Pancreas (tissue), 10 donors: ENCODE measurements around the gene CYP11A1. TPM values are rescaled to one million over a fixed set of nuclear protein-coding genes. Genes with fewer than 3 reads are reported as not detected.

Experiments used
- ATAC-seq, 4 donors: fragments of 200-7000 bp; cut with Tn5 transposase; one replicate each; pipeline versions ENCODE4 v1.8.0 to v1.9.1; 2020; ENCODE audit warnings: mild to moderate bottlenecking in 4 of 4, moderate library complexity in 4 of 4
- DNase-seq, 6 donors: peaks; one replicate each; pipeline ENCODE4 v3.0.0-alpha.2; 2020
- FAIRE-seq: peaks from 2 replicates; lab custom pipeline; 2012; peaks lifted over from hg19 to GRCh38; lab: Jason Lieb, UNC
- H3K27ac ChIP-seq, 4 donors: fragments of 200-600 bp; sonication (generic); 1 replicate in 3 of 4; 2 replicates in 1 of 4; pipeline versions ENCODE4 v1.5.0 to v1.8.0; 2020
- H3K27me3 ChIP-seq, 4 donors: fragments of 200-600 bp; one replicate each; pipeline ENCODE4 v1.8.0; 2021
- H3K36me3 ChIP-seq, 3 donors: fragments of 200-600 bp; sonication (generic) in 1 of 3; one replicate each; pipeline versions ENCODE4 v1.5.0 to v1.8.0; 2020 to 2021
- H3K4me1 ChIP-seq, 3 donors: fragments of 200-600 bp; one replicate each; pipeline ENCODE4 v1.8.0; 2021
- H3K4me3 ChIP-seq, 4 donors: fragments of 200-600 bp; sonication (generic) in 2 of 4; one replicate each; pipeline versions ENCODE4 v1.5.0 to v1.8.0; 2020 to 2021
- H3K9me3 ChIP-seq, 4 donors: fragments of 200-600 bp; one replicate each; pipeline ENCODE4 v1.8.0; 2021
- CTCF ChIP-seq, 4 donors: fragments of 200-600 bp; sonication (generic) in 3 of 4; IDR thresholded peaks; one replicate each; pipeline versions ENCODE4 v1.5.0 to v1.8.0; 2021; ENCODE audit warnings: antibody characterized with exemption in 4 of 4
- WGBS, 2 donors: extraction: QIAGEN DNeasy Blood & Tissue Kit; methylation state at CpG; one replicate each; pipeline ENCODE4 v1.1.7; 2013; 5-methylcytosine and 5-hydroxymethylcytosine counted together
- intact Hi-C, 3 donors: fragments of 100-400 bp; cut with DNase I; formaldehyde crosslinking; loops; one replicate each; pipeline versions ENCODE4 v1.11.1 to v1.14.2; 2022
- polyA plus RNA-seq, 2 donors: library from polyadenylated mRNA; stranded (reverse); fragments of 200-250 nt; gene quantifications; one replicate each; pipeline ENCODE4 v1.2.3, GENCODE V29; 2013
- total RNA-seq, 6 donors: library from RNA; stranded (reverse); fragmentation: NEBNext Ultra II Directional in 4 of 6; extraction: Animal tissue kit (Norgen Biotek cat#: 25700) in 4 of 6; gene quantifications; one replicate each; pipeline versions ENCODE4 v1.2.1 to v1.2.4, GENCODE V29; 2021 to 2023
- donor health status: healthy with polysubstance abuse.
- donor health status: DM: no; HTN: no; CAD: no; lungs with moderate emphysema.
- donor health status: DM: no; HTN: no; CAD: no.
- donor health status: control.
- donor health status: control.
- donor health status: Bipolar disorder and iron deficiency.
- donor health status: DM: yes; HTN: yes; CAD: no.
- donor health status: DM: no; HTN: no; CAD: no.
- donor health status: DM: no; HTN: no; CAD: no.
- donor health status: DM: yes; HTN: yes; CAD: no.

CYP11A1 gene
- total and polyA plus RNA-seq, 8 donors: 0.09 to 0.66 (median 0.28) TPM; not detected in 3

- Histone ChIP-seq H3K9me3 (no peaks in the 10 kb centered on the region), H3K36me3 (no peaks in the 10 kb centered on the region), H3K4me1 (no peaks in the 10 kb centered on the region), H3K27me3 (no peaks in the 10 kb centered on the region), H3K27ac (no peak overlapping the region), H3K4me3 (no peak overlapping the region)
- intact Hi-C loops: no loop called here
- no peak for DNase-seq
- TF ChIP-seq CTCF (IDR thresholded peaks at IDR 0.05): no peak
- 25 to 32% methylated on average over 1 of the region's 1 CpG for WGBS, 2 donors
- FAIRE-seq: no peak
- ATAC-seq: no peak
Measured at GRCh38 chr15:74294010-74294409, 73.4 kb downstream of the CYP11A1 start.

- Histone ChIP-seq H3K9me3 (no peaks in the 10 kb centered on the region), H3K27me3 (no peaks in the 10 kb centered on the region), H3K4me3 (no peak overlapping the region), H3K4me1 (no peaks in the 10 kb centered on the region), H3K27ac (no peak overlapping the region), H3K36me3 (no peaks in the 10 kb centered on the region)
- DNase-seq (no peak), ATAC-seq (no peak), FAIRE-seq (no peak)
- intact Hi-C loops: no loop called here
- 45 to 48% methylated on average over 3 of the region's 3 CpGs for WGBS, 2 donors
- TF ChIP-seq CTCF (IDR thresholded peaks at IDR 0.05): no peak
Measured at GRCh38 chr15:74293021-74293810, 74.2 kb downstream of the CYP11A1 start.

GRCh38 chr15:74291101-74292071 is 76.1 kb downstream of the CYP11A1 start:
- FAIRE-seq: no peak
- peak; percentile 68 to 97 (median 92) for ATAC-seq
- no peaks in the 10 kb centered on the region for H3K36me3 ChIP-seq

GRCh38 chr15:74290645-74291044 is 76.8 kb downstream of the CYP11A1 start:
- Histone ChIP-seq H3K4me3 (no peak overlapping the region), H3K9me3 (no peaks in the 10 kb centered on the region), H3K4me1 (no peaks in the 10 kb centered on the region), H3K27me3 (no peaks in the 10 kb centered on the region), H3K27ac (no peak overlapping the region), H3K36me3 (no peaks in the 10 kb centered on the region)
- intact Hi-C loops: no loop called here
- FAIRE-seq (no peak), ATAC-seq (no peak), DNase-seq (no peak)
- TF ChIP-seq CTCF (IDR thresholded peaks at IDR 0.05): no peak

More at GRCh38 chr15:74291101-74292071, 76.1 kb downstream of the CYP11A1 start:
- DNase-seq: peak; percentile 56 to 92 (median 80)
- H3K9me3 ChIP-seq: no peaks in the 10 kb centered on the region
- TF ChIP-seq CTCF (IDR thresholded peaks at IDR 0.05): no peak
- H3K4me1 ChIP-seq: no peaks in the 10 kb centered on the region
- WGBS, 2 donors: 16 to 17% methylated on average over 20 of the region's 20 CpGs
- no peaks in the 10 kb centered on the region for H3K27me3 ChIP-seq
- intact Hi-C loops: no loop called here
- no peak overlapping the region for H3K4me3 ChIP-seq
- H3K27ac ChIP-seq: no peak overlapping the region
